Measurements from ENCODE around the gene PKD1L1. TPM values are rescaled to one million over a fixed set of nuclear protein-coding genes. Genes with fewer than 3 reads are reported as not detected.
A peak's percentile ranks its signal among the peaks of the same experiment; 100 is the strongest.
"Not testable (repeated sequence)": the region's sequence is repeated elsewhere in the genome, so short reads cannot be mapped to it uniquely, and the experiment has no call there.

PKD1L1 gene
- total and polyA plus RNA-seq, 4 donors = 0.26 to 1.1 (median 0.55) TPM

GRCh38 chr7:47943676-47944474, 4.4 kb downstream of the PKD1L1 start:
- no peak for ATAC-seq (ENCODE audit: insufficient read depth, low FRiP score)
- no peak for TF ChIP-seq CTCF (IDR thresholded peaks at IDR 0.05; ENCODE audit: control extremely low read depth, extremely low read depth)
- H3K9ac ChIP-seq (ENCODE audit: insufficient read depth in 1 of 2, low read length in 2 of 2) = no peak overlapping the region

GRCh38 chr7:47942651-47943050, 5.6 kb downstream of the PKD1L1 start:
- peaks cover 0 to 14% (median 11%) of the 10 kb centered on the region in 5 donors for H3K4me1 ChIP-seq (ENCODE audit: control insufficient read depth in 5 of 5, insufficient read depth in 5 of 5, low read length in 5 of 5)
- not testable (repeated sequence) for H3K9ac ChIP-seq (ENCODE audit: insufficient read depth in 1 of 2, low read length in 2 of 2); H3K9me3 ChIP-seq (ENCODE audit: control insufficient read depth in 4 of 4, insufficient read depth in 3 of 4, low read length in 3 of 4); H3K4me3 ChIP-seq; H3K36me3 ChIP-seq (ENCODE audit: control insufficient read depth in 4 of 4, insufficient read depth in 4 of 4, low read length in 4 of 4); ATAC-seq (ENCODE audit: insufficient read depth, low FRiP score); DNase-seq; H3K27me3 ChIP-seq (ENCODE audit: control insufficient read depth in 3 of 3, insufficient read depth in 3 of 3, low read length in 2 of 3); H3K27ac ChIP-seq (ENCODE audit: low read depth in 1 of 2, low read length in 1 of 2)
- 84 to 86% methylated on average over 10 of the region's 10 CpGs for WGBS, 2 donors

More at GRCh38 chr7:47943676-47944474, 4.4 kb downstream of the PKD1L1 start:
- no peaks in the 10 kb centered on the region for H3K36me3 ChIP-seq (ENCODE audit: control insufficient read depth in 4 of 4, insufficient read depth in 4 of 4, low read length in 4 of 4)
- no peak overlapping the region for H3K27ac ChIP-seq (ENCODE audit: low read depth in 1 of 2, low read length in 1 of 2)
- no peak overlapping the region for H3K4me3 ChIP-seq
- no peak for DNase-seq
- WGBS, 2 donors = 83 to 86% methylated on average over 8 of the region's 8 CpGs
- no peaks in the 10 kb centered on the region for H3K27me3 ChIP-seq (ENCODE audit: control insufficient read depth in 3 of 3, insufficient read depth in 3 of 3, low read length in 2 of 3)
- H3K9me3 ChIP-seq (ENCODE audit: control insufficient read depth in 4 of 4, insufficient read depth in 3 of 4, low read length in 3 of 4) = no peaks in the 10 kb centered on the region
- peaks cover 0 to 14% (median 11%) of the 10 kb centered on the region in 5 donors for H3K4me1 ChIP-seq (ENCODE audit: control insufficient read depth in 5 of 5, insufficient read depth in 5 of 5, low read length in 5 of 5)

- Histone ChIP-seq H3K36me3 (ENCODE audit: control insufficient read depth in 4 of 4, insufficient read depth in 4 of 4, low read length in 4 of 4) (no peaks in the 10 kb centered on the region), H3K27ac (ENCODE audit: low read depth in 1 of 2, low read length in 1 of 2) (peak overlapping the region; percentile 47 to 62), H3K27me3 (ENCODE audit: control insufficient read depth in 3 of 3, insufficient read depth in 3 of 3, low read length in 2 of 3) (no peaks in the 10 kb centered on the region), H3K9me3 (ENCODE audit: control insufficient read depth in 4 of 4, insufficient read depth in 3 of 4, low read length in 3 of 4) (no peaks in the 10 kb centered on the region), H3K4me3 (no peak overlapping the region), H3K9ac (ENCODE audit: insufficient read depth in 1 of 2, low read length in 2 of 2) (no peak overlapping the region), H3K4me1 (ENCODE audit: control insufficient read depth in 5 of 5, insufficient read depth in 5 of 5, low read length in 5 of 5) (peaks cover 0 to 14% (median 10%) of the 10 kb centered on the region in 5 donors)
- WGBS, 2 donors = 69 to 78% methylated on average over 10 of the region's 10 CpGs
- no peak for TF ChIP-seq CTCF (IDR thresholded peaks at IDR 0.05; ENCODE audit: control extremely low read depth, extremely low read depth)
- no peak for ATAC-seq (ENCODE audit: insufficient read depth, low FRiP score)
- no peak for DNase-seq
These were observed 6.1 kb downstream of the PKD1L1 start for GRCh38 chr7:47942132-47942531.

- Histone ChIP-seq H3K4me1 (ENCODE audit: control insufficient read depth in 5 of 5, insufficient read depth in 5 of 5, low read length in 5 of 5) (peaks cover 0 to 14% (median 8%) of the 10 kb centered on the region in 5 donors), H3K9me3 (ENCODE audit: control insufficient read depth in 4 of 4, insufficient read depth in 3 of 4, low read length in 3 of 4) (no peaks in the 10 kb centered on the region), H3K27ac (ENCODE audit: low read depth in 1 of 2, low read length in 1 of 2) (peak overlapping the region; percentile 80 to 95), H3K27me3 (ENCODE audit: control insufficient read depth in 3 of 3, insufficient read depth in 3 of 3, low read length in 2 of 3) (no peaks in the 10 kb centered on the region), H3K9ac (ENCODE audit: insufficient read depth in 1 of 2, low read length in 2 of 2) (no peak overlapping the region), H3K36me3 (ENCODE audit: control insufficient read depth in 4 of 4, insufficient read depth in 4 of 4, low read length in 4 of 4) (peaks cover 0 to 1% (median 0%) of the 10 kb centered on the region in 4 donors), H3K4me3 (no peak overlapping the region)
- no peak for DNase-seq
- 40 to 41% methylated on average over 9 of the region's 9 CpGs for WGBS, 2 donors
- no peak for TF ChIP-seq CTCF (IDR thresholded peaks at IDR 0.05; ENCODE audit: control extremely low read depth, extremely low read depth)
- ATAC-seq (ENCODE audit: insufficient read depth, low FRiP score) = peak; percentile 43
These were observed 7.0 kb downstream of the PKD1L1 start for GRCh38 chr7:47941136-47941844.

All from lung (tissue), 12 donors.